Stimulated activated memory B cell treated with anti-CD40 and anti-IgM and Interleukin-4, amounts not matched to agents 10 μg/mL and 1 μg/mL and 100 μg/mL, for 72 hours (primary cell): ENCODE data around the gene WDR64.
"Not testable (repeated sequence)": the region's sequence is repeated elsewhere in the genome, so short reads cannot be mapped to it uniquely, and the experiment has no call there.

ENCODE experiments used
- ATAC-seq: fragments of 150-1000 bp; cut with Tn5 transposase; 2 replicates; pipeline ENCODE4 v1.10.0; 2021
- H3K27ac Mint-ChIP-seq: one replicate; pipeline ENCODE4 v1.8.0; 2022; ENCODE audit warnings: mild to moderate bottlenecking, mixed read lengths
- H3K27me3 Mint-ChIP-seq: one replicate; pipeline ENCODE4 v1.8.0; 2022; ENCODE audit warnings: mixed read lengths
- H3K36me3 Mint-ChIP-seq: one replicate; pipeline ENCODE4 v1.8.0; 2022; ENCODE audit warnings: mixed read lengths
- H3K4me1 Mint-ChIP-seq: one replicate; pipeline ENCODE4 v1.8.0; 2022; ENCODE audit warnings: mixed read lengths
- H3K4me3 Mint-ChIP-seq: one replicate; pipeline ENCODE4 v1.8.0; 2022; ENCODE audit warnings: mild to moderate bottlenecking, moderate library complexity, mixed read lengths
- H3K9me3 Mint-ChIP-seq: one replicate; pipeline ENCODE4 v1.8.0; 2022; ENCODE audit warnings: mixed read lengths

Gene WDR64

GRCh38 chr1:241640149-241640866 is 11.8 kb upstream of the WDR64 start, which contains the start of the genes CHML and OPN3:
CHML (minus strand) TSS chr1:241640369; CDS start chr1:241635766, 4,603 bp downstream.
OPN3 (minus strand) TSS chr1:241640369; CDS start chr1:241640254, 115 bp downstream.
- peak; percentile 98 for ATAC-seq

DNA sequence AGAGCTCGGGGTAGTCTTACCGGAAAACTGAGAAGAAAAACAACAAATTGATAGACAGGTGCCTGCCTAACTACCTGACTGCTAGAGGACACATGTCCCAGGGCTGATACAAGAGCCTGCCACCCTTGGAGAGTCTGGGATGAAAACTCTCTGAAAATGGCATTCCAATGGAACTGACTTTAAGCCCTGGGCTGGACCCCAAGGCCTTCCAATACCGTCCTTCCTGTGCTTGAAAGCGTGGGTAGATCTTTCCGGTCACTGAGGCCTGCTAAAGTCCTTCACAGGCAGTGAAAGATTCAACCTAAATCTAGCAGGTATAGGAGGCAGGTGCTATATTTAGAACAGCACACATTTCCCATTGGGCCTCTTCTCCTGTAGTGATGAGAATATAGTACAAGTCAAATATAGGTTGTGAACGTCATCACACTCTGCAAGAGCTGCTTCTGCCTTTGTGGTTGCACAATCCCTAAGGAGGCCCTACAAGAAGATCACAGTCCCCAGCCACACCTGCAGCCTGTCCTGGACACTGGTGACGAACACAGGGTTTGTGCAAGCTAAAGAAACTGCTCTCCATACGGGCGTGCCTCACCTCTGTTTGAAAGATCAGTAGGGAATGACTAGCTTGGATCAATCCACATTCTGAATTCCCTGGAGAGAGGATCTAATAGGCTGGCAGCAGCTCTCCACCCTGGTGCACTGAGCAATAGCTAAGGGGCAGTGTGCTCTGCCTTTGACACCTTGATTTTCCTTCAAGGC is 11.0 kb upstream of the WDR64 start:
- H3K36me3 Mint-ChIP-seq, result peaks cover 15% of the 10 kb centered on the region
- peaks cover 8% of the 10 kb centered on the region for H3K9me3 Mint-ChIP-seq
- peak overlapping the region; percentile 93 for H3K27ac Mint-ChIP-seq
- peak overlapping the region; percentile 97 for H3K4me3 Mint-ChIP-seq
- H3K4me1 Mint-ChIP-seq, result peaks cover 50% of the 10 kb centered on the region
- no peaks in the 10 kb centered on the region for H3K27me3 Mint-ChIP-seq
- ATAC-seq, result no peak

More at GRCh38 chr1:241640149-241640866, 11.8 kb upstream of the WDR64 start, which contains the start of the genes CHML and OPN3:
- Mint-ChIP-seq H3K4me3 (peak within 1 kb of the TSS; percentile 97), H3K36me3 (peaks cover 19% of the 10 kb centered on the region), H3K27me3 (no peaks in the 10 kb centered on the region), H3K4me1 (peaks cover 55% of the 10 kb centered on the region), H3K27ac (peak within 1 kb of the TSS; percentile 93), H3K9me3 (peaks cover 8% of the 10 kb centered on the region)

DNA sequence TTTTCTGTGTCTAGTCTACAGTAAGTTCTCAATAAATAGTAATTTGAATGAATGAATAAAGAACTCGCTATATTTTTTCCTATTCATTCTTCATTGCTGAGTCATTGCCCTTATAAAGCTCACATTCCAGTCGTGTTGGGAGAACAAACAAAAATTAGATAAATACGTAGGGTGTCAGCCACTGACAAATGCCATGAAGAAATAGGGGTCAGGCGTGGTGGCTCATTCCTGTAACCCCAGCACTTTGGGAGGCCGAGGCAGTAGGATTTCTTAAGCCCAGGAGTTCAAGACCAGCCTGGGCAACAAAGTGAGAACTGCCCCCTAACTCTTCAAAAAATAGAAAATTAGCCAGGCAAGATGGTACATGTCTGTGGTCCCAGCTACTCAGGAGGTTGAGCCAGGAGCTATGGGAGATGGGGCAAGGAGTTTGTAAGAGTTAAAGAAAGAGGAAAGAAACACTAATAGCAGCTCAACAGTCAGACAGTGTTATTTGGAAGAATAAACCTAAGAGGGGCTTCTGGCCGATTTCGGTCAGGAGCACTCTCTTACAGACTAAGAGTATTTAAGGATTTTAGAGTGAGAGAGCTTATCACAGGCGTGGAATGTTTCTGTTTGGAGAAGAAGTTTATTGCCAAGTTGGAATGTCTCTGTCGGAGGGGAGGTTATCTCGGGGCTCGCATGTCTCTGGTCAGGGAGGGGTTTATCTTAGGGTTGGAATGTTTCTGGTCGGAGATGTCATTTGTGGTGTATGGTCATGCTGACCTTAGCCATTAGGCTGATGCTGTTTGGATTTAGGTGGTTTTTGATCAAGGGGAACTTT is 10.1 kb upstream of the WDR64 start:
- peaks cover 43% of the 10 kb centered on the region for H3K4me1 Mint-ChIP-seq
- H3K27ac Mint-ChIP-seq, result no peak overlapping the region
- peaks cover 15% of the 10 kb centered on the region for H3K36me3 Mint-ChIP-seq
- no peak for ATAC-seq
- H3K9me3 Mint-ChIP-seq, result peaks cover 8% of the 10 kb centered on the region
- no peak overlapping the region for H3K4me3 Mint-ChIP-seq
- no peaks in the 10 kb centered on the region for H3K27me3 Mint-ChIP-seq

DNA sequence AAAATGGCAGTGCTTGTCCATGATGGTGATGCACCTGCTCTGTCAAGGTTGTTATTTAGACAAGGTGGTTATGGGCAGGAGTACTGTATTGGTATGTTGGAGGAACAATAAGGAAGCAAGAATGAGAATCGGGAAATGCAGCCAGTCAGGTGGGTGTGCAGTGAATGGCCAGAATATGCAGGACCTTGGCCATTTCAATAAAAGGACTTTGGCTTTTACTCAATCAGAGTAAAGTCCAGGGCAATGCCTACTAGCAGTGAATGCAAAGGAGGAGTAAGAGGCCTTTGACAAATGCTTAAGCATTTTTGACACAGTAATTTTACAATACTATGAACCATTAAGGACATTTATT is 9.5 kb upstream of the WDR64 start:
- Mint-ChIP-seq H3K9me3 (peaks cover 8% of the 10 kb centered on the region), H3K4me3 (no peak overlapping the region), H3K36me3 (peaks cover 14% of the 10 kb centered on the region), H3K27me3 (no peaks in the 10 kb centered on the region), H3K27ac (no peak overlapping the region), H3K4me1 (peaks cover 38% of the 10 kb centered on the region)
- ATAC-seq, result no peak

GRCh38 chr1:241644259-241644658 is 7.8 kb upstream of the WDR64 start:
- Mint-ChIP-seq H3K27me3 (no peaks in the 10 kb centered on the region), H3K4me1 (peaks cover 21% of the 10 kb centered on the region), H3K9me3 (peaks cover 8% of the 10 kb centered on the region), H3K4me3 (no peak overlapping the region), H3K27ac (no peak overlapping the region), H3K36me3 (no peaks in the 10 kb centered on the region)
- no peak for ATAC-seq

- ATAC-seq, result no peak
- H3K9me3 Mint-ChIP-seq, result peaks cover 8% of the 10 kb centered on the region
- H3K4me3 Mint-ChIP-seq, result no peak overlapping the region
- H3K27ac Mint-ChIP-seq, result no peak overlapping the region
- H3K27me3 Mint-ChIP-seq, result no peaks in the 10 kb centered on the region
- H3K4me1 Mint-ChIP-seq, result peaks cover 21% of the 10 kb centered on the region
- peaks cover 6% of the 10 kb centered on the region for H3K36me3 Mint-ChIP-seq
These were observed 6.9 kb upstream of the WDR64 start for GRCh38 chr1:241645199-241645598.

DNA sequence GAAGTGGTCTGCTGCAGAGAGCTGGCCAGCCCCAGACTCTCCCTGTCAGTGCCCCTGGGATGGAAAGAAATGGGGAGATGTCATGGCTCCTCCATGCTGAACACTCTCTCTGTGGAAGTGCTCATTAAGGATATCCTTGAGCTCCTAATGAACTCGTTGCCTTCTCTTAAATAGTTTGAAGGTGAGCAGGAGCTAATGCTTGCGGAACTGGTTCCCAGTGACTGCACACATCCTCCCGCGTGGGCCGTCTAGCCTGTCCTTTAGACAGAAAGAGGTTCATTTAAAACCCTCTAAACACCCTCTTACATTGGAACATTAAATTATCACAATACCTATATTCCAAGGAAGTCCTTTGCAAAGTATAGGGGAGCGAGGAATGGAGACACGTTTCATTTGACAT is 5.9 kb upstream of the WDR64 start:
- Mint-ChIP-seq H3K27me3 (no peaks in the 10 kb centered on the region), H3K4me3 (no peak overlapping the region), H3K36me3 (peaks cover 6% of the 10 kb centered on the region), H3K27ac (no peak overlapping the region), H3K4me1 (peaks cover 12% of the 10 kb centered on the region), H3K9me3 (peaks cover 8% of the 10 kb centered on the region)
- ATAC-seq, result no peak

GRCh38 chr1:241647658-241648057 is 4.4 kb upstream of the WDR64 start:
- ATAC-seq, result no peak
- peaks cover 6% of the 10 kb centered on the region for H3K36me3 Mint-ChIP-seq
- H3K27me3 Mint-ChIP-seq, result no peaks in the 10 kb centered on the region
- H3K4me3 Mint-ChIP-seq, result no peak overlapping the region
- H3K9me3 Mint-ChIP-seq, result no peaks in the 10 kb centered on the region
- peaks cover 11% of the 10 kb centered on the region for H3K4me1 Mint-ChIP-seq
- no peak overlapping the region for H3K27ac Mint-ChIP-seq

- H3K9me3 Mint-ChIP-seq, result no peaks in the 10 kb centered on the region
- peaks cover 10% of the 10 kb centered on the region for H3K4me1 Mint-ChIP-seq
- H3K27me3 Mint-ChIP-seq, result no peaks in the 10 kb centered on the region
- peaks cover 6% of the 10 kb centered on the region for H3K36me3 Mint-ChIP-seq
- no peak for ATAC-seq
- no peak overlapping the region for H3K4me3 Mint-ChIP-seq
- no peak overlapping the region for H3K27ac Mint-ChIP-seq
These were observed 3.9 kb upstream of the WDR64 start for GRCh38 chr1:241648159-241648558.

GRCh38 chr1:241654019-241654418 is 1.9 kb downstream of the WDR64 start:
- H3K4me3 Mint-ChIP-seq, result no peak overlapping the region
- no peak for ATAC-seq
- peaks cover 21% of the 10 kb centered on the region for H3K27me3 Mint-ChIP-seq
- H3K9me3 Mint-ChIP-seq, result peaks cover 2% of the 10 kb centered on the region
- no peaks in the 10 kb centered on the region for H3K4me1 Mint-ChIP-seq
- H3K36me3 Mint-ChIP-seq, result peaks cover 6% of the 10 kb centered on the region
- H3K27ac Mint-ChIP-seq, result no peak overlapping the region

- Mint-ChIP-seq H3K9me3 (peaks cover 3% of the 10 kb centered on the region), H3K4me1 (no peaks in the 10 kb centered on the region), H3K4me3 (no peak overlapping the region), H3K36me3 (peaks cover 4% of the 10 kb centered on the region), H3K27me3 (peaks cover 21% of the 10 kb centered on the region), H3K27ac (no peak overlapping the region)
- ATAC-seq, result no peak
These were observed 2.6 kb downstream of the WDR64 start for GRCh38 chr1:241654641-241655040.

DNA sequence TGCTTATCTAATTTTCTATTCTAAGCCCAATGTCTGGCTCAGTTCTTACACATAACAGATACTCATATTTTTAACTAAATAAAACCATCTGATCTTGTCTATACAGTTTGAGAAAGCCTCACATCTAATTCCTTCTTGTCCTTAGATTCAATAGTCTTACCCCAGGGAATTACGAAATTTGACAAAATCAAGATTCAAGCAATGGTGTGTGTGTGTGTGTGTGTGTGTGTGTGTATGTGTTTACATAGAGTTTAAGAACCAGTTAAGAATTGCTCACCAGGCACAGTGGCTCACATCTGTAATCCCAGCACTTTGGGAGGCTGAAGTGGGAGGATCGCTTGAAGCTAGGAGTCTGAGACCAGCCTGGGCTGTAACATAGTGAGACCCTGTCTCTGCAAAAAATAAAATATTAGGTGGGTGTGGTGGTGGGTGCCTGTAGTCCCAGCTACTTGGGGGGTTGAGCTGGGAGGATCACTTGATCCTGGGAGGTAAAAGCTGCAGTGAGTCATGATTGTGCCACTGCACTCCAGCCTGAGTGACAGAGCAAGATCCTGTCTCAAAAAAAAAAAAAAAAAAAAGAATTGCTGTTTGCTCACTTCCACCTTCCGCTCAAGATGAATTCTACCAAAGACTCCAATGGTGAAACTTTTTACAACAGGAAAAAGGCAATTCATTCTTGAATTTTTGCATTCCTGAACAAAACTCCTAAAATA is 6.2 kb downstream of the WDR64 start:
- Mint-ChIP-seq H3K4me3 (no peak overlapping the region), H3K36me3 (no peaks in the 10 kb centered on the region), H3K27ac (no peak overlapping the region), H3K27me3 (peaks cover 21% of the 10 kb centered on the region), H3K4me1 (no peaks in the 10 kb centered on the region), H3K9me3 (peaks cover 3% of the 10 kb centered on the region)
- no peak for ATAC-seq

DNA sequence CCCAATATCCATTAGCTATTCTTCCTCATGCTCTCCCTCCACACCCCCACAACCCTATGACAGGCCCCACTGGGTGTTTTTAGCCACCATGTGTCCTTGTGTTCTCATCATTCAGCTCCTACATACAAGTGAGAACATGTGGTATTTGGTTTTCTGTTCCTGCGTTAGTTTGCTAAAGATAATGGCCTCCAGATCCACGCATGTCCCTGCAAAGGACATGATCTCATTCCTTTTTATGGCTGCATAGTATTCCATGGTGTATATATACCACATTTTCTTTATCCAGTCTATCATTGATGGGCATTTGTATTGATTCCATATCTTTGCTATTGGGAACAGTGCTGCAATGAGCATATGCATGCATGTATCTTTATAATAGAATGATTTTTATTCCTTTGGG is 6.9 kb downstream of the WDR64 start:
- H3K4me3 Mint-ChIP-seq, result not testable (repeated sequence)
- H3K27me3 Mint-ChIP-seq, result peaks cover 21% of the 10 kb centered on the region

DNA sequence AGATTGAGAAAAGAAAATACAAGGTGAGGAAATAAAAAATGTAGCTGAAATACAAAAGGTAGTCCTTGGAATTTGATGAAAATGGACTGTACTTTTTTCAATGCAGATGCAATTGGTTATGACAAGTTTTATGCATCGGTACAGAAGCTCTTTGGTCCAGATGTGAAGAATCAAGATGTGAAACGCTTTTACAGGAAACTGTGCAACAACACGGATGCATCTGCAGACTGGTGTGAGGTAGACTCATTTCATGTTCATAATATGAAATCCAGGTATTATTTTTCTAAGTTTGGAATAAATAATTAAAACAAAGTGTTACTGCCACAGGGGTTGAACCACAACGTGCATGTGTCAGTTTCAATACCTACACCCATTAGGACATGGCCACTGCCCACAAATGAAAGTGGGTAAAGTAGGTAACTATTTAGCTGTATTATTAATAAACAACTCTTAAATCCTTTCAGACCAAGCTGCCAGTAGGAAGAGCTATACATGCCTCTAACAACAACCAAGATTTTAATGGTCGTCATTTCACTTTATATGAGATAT is 8.4 kb downstream of the WDR64 start:
- ATAC-seq, result no peak
- no peaks in the 10 kb centered on the region for H3K36me3 Mint-ChIP-seq
- no peak overlapping the region for H3K27ac Mint-ChIP-seq
- H3K4me1 Mint-ChIP-seq, result no peaks in the 10 kb centered on the region
- no peak overlapping the region for H3K4me3 Mint-ChIP-seq
- peaks cover 3% of the 10 kb centered on the region for H3K9me3 Mint-ChIP-seq
- peaks cover 18% of the 10 kb centered on the region for H3K27me3 Mint-ChIP-seq

More for the DNA sequence above, 6.9 kb downstream of the WDR64 start:
- not testable (repeated sequence) for H3K27ac Mint-ChIP-seq, H3K36me3 Mint-ChIP-seq, H3K4me1 Mint-ChIP-seq, ATAC-seq, H3K9me3 Mint-ChIP-seq
